ENCODE data around the gene CWC25.

CWC25 gene

DNA sequence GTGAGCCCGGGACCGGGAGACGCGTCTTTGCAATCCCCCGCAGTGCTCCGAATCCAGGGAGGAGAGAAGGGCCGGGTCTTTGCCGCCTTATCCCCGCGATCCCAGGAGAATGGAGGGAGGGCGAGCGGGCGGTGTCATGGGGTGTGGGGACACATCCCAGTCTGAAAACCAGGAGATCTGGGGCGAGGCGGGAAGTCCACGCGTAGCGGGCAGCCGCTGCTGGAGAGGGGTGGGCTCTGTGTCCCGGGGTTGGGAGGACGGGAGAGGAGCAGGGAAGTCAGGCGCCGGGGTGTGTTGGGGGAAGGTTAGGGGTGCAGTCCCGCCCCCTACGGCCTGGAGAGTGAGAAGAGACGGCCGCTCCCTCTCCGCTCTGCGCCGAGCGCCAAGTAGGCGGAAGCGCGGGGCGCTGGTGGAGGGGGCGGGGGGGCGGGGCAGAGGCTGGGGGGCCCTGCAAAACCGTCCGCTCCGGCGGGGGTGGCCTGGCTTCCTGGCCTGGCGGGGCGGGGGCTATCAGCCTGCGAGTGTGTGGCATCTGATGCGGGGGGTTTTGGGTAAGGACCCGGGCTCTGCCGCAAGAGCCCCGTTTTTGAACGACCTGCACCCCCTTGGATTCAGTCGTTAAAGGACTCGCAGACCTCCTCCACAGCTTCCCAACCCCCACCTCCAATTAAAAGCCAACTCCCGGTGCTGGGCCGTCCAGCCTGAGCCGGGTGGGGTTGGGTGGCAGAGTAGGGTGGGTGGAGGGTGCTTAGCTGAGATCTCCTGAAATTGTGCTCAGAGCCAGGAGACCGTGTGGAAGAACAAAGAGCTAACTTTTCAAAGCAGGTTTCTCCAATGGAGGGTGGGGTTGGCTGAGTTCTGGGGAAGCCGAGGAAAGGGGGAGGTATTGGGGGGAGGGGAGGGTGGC lies 45.4 kb upstream of the CWC25 start:
- CTCF ChIA-PET = interaction anchor here (0.6 to 3.0 kb wide), 7 partner anchors 11 to 304 kb away, joined by 3 to 11 read pairs (median 3); no protein-coding TSS in a partner anchor
- peak; percentile 81 for DNase-seq (ENCODE audit: extremely low spot score)
- TF ChIP-seq, protein P1, sequence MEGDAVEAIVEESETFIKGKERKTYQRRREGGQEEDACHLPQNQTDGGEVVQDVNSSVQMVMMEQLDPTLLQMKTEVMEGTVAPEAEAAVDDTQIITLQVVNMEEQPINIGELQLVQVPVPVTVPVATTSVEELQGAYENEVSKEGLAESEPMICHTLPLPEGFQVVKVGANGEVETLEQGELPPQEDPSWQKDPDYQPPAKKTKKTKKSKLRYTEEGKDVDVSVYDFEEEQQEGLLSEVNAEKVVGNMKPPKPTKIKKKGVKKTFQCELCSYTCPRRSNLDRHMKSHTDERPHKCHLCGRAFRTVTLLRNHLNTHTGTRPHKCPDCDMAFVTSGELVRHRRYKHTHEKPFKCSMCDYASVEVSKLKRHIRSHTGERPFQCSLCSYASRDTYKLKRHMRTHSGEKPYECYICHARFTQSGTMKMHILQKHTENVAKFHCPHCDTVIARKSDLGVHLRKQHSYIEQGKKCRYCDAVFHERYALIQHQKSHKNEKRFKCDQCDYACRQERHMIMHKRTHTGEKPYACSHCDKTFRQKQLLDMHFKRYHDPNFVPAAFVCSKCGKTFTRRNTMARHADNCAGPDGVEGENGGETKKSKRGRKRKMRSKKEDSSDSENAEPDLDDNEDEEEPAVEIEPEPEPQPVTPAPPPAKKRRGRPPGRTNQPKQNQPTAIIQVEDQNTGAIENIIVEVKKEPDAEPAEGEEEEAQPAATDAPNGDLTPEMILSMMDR (IDR thresholded peaks at IDR 0.05; ENCODE audit: control extremely low read depth, extremely low read depth, low read depth, missing control alignments) = no peak
- POLR2A ChIA-PET = interaction anchor here (0.6 to 3.6 kb wide), 14 partner anchors 13 to 283 kb away, joined by 3 to 38 read pairs (median 4); partner anchors contain the start of genes PSMB3 and RPL23

DNA sequence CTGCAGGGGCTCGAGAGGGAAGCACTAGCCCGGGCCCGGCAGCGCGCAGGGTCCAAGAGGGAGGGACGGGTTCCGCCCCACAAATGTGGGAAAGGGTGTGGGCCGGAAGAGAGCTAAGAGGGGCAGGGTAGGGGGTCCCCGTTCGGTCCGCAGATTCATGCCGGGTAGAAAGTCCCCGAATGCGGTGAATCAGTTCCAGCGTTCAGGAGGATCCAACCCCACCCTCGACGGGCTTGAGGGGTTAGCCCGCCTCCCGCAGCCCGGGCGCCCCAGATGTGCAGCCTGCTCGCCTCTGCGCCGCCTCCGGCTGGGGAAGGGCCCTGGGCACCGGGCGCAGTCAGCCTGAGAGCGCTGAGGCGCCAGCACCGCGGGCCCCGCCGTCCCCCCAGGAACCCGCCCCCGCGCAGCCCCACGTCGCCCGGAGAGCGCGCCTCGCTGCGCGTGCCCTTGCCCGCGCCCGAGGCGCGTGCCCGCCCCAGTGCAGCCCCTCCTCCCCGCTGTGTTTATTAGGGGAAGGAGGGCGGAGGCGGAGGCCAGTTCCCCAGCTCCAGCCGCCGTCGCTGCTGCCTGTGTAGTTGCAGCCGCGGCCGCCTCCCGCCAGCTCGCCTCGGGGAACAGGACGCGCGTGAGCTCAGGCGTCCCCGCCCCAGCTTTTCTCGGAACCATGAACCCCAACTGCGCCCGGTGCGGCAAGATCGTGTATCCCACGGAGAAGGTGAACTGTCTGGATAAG lies 44.6 kb upstream of the CWC25 start, which contains the start of gene LASP1:
TSS of gene LASP1 (plus strand) at position 533 of the 733 bp plus-strand sequence. CDS start at position 665, 132 bp downstream.
- POLR2A ChIA-PET = interaction anchor here (0.6 to 3.6 kb wide), 16 partner anchors 12 to 287 kb away, joined by 3 to 38 read pairs (median 4); partner anchors contain the start of genes PSMB3 and RPL23
- DNase-seq (ENCODE audit: extremely low spot score) = peak; percentile 91
- CTCF ChIA-PET = interaction anchor here (0.6 to 1.4 kb wide), 5 partner anchors 13 to 113 kb away, joined by 3 to 5 read pairs (median 3); no protein-coding TSS in a partner anchor
- TF ChIP-seq, protein P1 (IDR thresholded peaks at IDR 0.05; ENCODE audit: control extremely low read depth, extremely low read depth, low read depth, missing control alignments) = no peak

DNA sequence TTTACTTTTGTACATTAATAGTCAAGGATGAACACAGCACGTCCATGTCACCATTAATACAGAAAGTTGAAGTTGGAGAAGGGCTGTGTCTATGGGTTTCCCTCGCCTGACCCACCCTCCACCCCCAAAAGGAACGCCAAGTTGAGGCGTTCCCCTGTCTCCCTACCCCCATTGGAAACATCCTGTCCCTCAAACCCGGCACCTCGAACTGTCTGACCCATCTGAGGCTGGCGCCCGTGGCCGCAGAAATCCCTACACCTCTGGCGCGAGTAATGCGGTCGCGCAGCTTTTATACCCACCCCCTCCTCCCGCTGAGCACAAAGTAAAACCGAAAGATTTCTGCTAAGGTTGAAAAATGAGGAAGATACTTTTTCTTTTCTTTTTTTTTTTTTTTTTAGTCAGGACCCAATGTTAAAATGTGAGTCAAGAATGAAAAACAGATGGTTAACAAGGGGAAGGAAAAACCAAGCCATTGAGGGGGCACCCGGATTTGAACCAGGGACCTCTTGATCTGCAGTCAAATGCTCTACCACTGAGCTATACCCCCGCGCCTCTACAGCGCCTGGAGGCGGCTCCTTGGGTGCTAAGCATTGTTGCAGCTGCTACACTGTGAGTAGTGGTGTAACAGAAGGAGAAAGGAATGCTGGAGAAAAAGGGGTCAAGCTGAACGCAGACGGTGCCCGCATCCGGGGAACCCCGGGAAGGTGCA lies 43.9 kb upstream of the CWC25 start:
- TF ChIP-seq, protein P1 (IDR thresholded peaks at IDR 0.05; ENCODE audit: control extremely low read depth, extremely low read depth, low read depth, missing control alignments) = peak; percentile 21
- CTCF ChIA-PET = interaction anchor here (0.9 to 2.8 kb wide), 4 partner anchors 13 to 40 kb away, joined by 3 to 15 read pairs (median 3); partner anchors contain the start of gene RPL23
- POLR2A ChIA-PET = interaction anchor here (0.6 to 3.6 kb wide), 11 partner anchors 16 to 1928 kb away, joined by 3 to 38 read pairs (median 5); partner anchors contain the start of genes PSMB3 and RPL23

DNA sequence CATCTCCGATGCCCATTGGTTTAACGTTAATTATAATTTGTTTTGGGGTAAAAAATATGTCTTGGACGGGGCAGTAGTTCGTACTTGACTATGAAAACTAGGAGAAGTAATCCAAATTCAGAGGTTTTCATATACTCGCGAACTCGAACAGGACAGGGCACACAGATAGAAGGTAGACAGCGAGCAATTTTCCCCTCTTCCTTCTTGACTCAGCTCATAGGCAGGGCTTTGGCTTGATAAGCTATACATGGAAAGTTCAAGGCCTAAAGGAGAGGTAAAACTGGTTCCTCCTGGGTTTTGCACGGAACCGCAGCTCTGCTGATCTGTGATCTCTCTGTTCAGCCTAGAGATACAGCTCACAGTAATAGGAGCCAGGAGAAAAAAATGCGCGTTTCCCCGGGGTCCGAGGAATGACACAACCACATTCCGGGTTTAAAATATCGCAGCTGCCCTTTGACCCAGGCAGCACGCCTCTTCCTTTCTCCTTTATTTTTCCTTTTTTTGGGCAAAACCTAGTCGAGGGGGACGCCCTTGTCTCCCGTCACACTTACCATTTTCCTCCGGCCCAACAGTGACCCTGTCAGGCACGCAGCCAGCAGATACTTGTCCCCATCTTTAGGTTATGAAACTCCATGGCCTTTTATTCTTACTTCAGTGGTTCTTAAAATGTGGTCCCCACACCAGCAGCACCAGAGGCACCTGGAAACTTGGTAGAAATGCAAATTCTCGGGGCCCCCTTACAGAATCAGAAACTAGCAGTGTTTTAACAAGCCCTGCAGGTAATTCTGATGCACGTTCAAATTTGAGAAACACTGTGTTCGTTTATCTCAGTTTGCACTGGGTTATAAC lies 43.1 kb upstream of the CWC25 start:
- TF ChIP-seq, protein P1 (IDR thresholded peaks at IDR 0.05; ENCODE audit: control extremely low read depth, extremely low read depth, low read depth, missing control alignments) = no peak
- CTCF ChIA-PET = interaction anchor here (1.0 to 2.8 kb wide), 2 partner anchors 15 to 133 kb away, joined by 4 to 15 read pairs; partner anchors contain the start of gene RPL23
- POLR2A ChIA-PET = interaction anchor here (0.7 to 1.7 kb wide), 3 partner anchors 15 to 1927 kb away, joined by 4 to 12 read pairs (median 8); partner anchors contain the start of gene RPL23
- no peak for DNase-seq (ENCODE audit: extremely low spot score)

More for the DNA sequence above, 43.9 kb upstream of the CWC25 start:
- peak; percentile 79 for DNase-seq (ENCODE audit: extremely low spot score)

DNA sequence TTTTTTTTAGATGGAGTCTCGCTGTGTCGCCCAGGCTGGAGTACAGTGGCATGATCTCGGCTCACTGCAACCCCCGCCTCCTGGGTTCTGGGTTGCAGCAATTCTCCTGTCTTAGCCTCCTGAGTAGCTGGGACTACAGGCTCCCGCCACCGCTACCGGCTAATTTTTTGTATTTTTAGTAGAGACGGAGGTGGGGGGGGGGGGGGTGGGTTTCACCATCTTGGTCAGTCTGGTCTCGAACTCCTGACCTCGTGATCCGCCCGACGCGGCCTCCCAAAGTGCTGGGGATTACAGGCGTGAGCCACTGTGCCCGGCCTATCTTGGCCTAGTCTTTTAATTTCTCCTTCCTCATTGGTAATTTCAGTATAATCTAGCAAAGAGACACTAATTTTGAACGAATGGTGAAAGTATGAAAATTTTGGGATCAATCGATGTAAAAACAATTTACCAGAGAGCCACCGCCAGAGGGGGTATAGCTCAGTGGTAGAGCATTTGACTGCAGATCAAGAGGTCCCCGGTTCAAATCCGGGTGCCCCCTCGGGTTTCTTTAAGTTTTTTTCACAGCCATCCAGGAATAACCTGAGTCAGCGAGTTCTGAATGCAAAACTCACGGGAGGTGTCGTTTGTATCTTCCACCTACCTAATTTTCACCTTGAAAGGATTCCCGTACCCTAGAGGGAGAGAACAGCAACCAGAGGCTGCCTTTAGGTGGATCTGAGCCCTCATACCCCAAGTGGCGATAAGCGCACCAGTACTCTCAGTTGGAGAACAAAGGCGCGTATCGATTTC lies 42.3 kb upstream of the CWC25 start:
- DNase-seq (ENCODE audit: extremely low spot score) = no peak
- CTCF ChIA-PET = interaction anchor here (0.7 to 2.8 kb wide), 3 partner anchors 14 to 353 kb away, joined by 3 to 15 read pairs (median 4); partner anchors contain the start of gene RPL23
- TF ChIP-seq, protein P1 (IDR thresholded peaks at IDR 0.05; ENCODE audit: control extremely low read depth, extremely low read depth, low read depth, missing control alignments) = no peak
- POLR2A ChIA-PET = interaction anchor here (1.7 kb wide), 1 partner anchor 14 kb away, joined by 12 read pairs; the partner anchor contains the start of gene RPL23

Data from GM10248 (cell line).